Measurements from ENCODE around the gene LAYN.
A peak's percentile ranks its signal among the peaks of the same experiment; 100 is the strongest.

The LAYN gene

GRCh38 chr11:111540114-111540936, at the start of gene LAYN:
TSS of gene LAYN (plus strand) at chr11:111540720. CDS start at chr11:111540844, 124 bp downstream.
- peak; percentile 16 for DNase-seq

GRCh38 chr11:111494040-111494439, 46.5 kb upstream of the LAYN start:
- DNase-seq = no peak

- DNase-seq = no peak
Observed at GRCh38 chr11:111499483-111499882, 41.0 kb upstream of the LAYN start.

- DNase-seq = no peak
Observed at GRCh38 chr11:111500481-111500880, 40.0 kb upstream of the LAYN start.

- no peak for DNase-seq
Observed at GRCh38 chr11:111502611-111503010, 37.9 kb upstream of the LAYN start.

GRCh38 chr11:111510311-111510710, 30.2 kb upstream of the LAYN start:
- DNase-seq = no peak

- peak; percentile 25 for DNase-seq
Observed at GRCh38 chr11:111512296-111513239, 28.0 kb upstream of the LAYN start, which contains the start of gene BTG4. TSS of gene BTG4 (minus strand) at chr11:111512386. CDS start at chr11:111498776, 13,610 bp downstream.

GRCh38 chr11:111513240-111513605, 27.3 kb upstream of the LAYN start:
- no peak for DNase-seq

GRCh38 chr11:111514216-111515031, 26.1 kb upstream of the LAYN start, which contains the start of gene HOATZ:
TSS of gene HOATZ (plus strand) at chr11:111514778. CDS start at chr11:111514785, 7 bp downstream.
- peak; percentile 28 for DNase-seq

- DNase-seq = no peak
Observed at GRCh38 chr11:111515591-111515990, 24.9 kb upstream of the LAYN start.

GRCh38 chr11:111518668-111519067, 21.9 kb upstream of the LAYN start:
- DNase-seq = no peak

- no peak for DNase-seq
Observed at GRCh38 chr11:111520560-111520959, 20.0 kb upstream of the LAYN start.

- no peak for DNase-seq
Observed at GRCh38 chr11:111521135-111521534, 19.4 kb upstream of the LAYN start.

GRCh38 chr11:111522426-111522825, 18.1 kb upstream of the LAYN start:
- no peak for DNase-seq

GRCh38 chr11:111523343-111523742, 17.2 kb upstream of the LAYN start:
- no peak for DNase-seq

- DNase-seq = no peak
Observed at GRCh38 chr11:111524056-111524455, 16.5 kb upstream of the LAYN start.

- no peak for DNase-seq
Observed at GRCh38 chr11:111525456-111525855, 15.1 kb upstream of the LAYN start.

- no peak for DNase-seq
Observed at GRCh38 chr11:111526501-111526900, 14.0 kb upstream of the LAYN start.

GRCh38 chr11:111527279-111527678, 13.2 kb upstream of the LAYN start:
- DNase-seq = no peak

GRCh38 chr11:111528557-111528956, 12.0 kb upstream of the LAYN start:
- DNase-seq = peak; percentile 47

- DNase-seq = no peak
Observed at GRCh38 chr11:111530091-111530490, 10.4 kb upstream of the LAYN start.

- no peak for DNase-seq
Observed at GRCh38 chr11:111531136-111531535, 9.4 kb upstream of the LAYN start.

All from hematopoietic multipotent progenitor cell treated with erythropoietin and hydrocortisone succinate and interleukin-3 and kit ligand, for 6 days (in vitro differentiated cells).